ENCODE results near the gene SNED1.

Gene SNED1

DNA sequence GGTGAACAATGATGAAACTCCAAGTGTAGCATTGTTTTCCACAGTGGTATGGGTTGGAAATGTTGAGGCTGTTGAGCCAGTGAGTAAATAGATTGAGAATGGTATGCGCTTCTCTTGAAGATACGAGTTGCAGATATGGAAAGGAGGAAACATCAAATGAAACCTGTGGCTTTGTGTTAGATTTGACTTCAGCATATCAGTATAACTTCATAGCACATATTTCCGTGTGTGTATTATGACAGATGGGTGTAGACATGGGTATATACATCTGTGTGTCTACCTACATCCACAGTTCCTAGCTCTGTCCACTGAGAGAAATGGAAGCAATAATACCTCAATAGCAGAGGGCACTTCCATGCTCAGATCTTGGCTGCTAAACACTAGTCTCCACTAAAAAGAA, 8.0 kb downstream of the SNED1 start:
- no peak for DNase-seq (ENCODE audit: low read depth in 2 of 2)

DNA sequence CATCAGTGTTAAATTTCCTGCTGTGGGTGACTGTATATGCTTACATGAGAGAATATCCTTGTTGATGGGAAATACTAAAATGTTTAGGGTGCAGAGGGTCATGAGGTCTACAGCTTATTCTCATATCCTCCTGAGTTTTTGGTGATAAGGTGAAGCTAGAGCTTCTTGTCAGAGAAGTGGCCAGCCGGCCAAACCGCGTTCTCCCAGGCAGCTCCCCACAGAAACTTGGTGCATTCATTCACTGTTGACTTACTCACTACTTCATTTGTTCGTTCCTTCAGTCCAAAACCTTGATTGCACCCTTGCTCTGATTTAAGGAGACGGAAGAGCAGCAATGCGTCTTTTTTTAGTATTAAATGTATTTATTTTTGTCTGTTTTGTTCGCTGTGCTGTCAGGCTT, 8.7 kb downstream of the SNED1 start:
- no peak for DNase-seq (ENCODE audit: low read depth in 2 of 2)

DNA sequence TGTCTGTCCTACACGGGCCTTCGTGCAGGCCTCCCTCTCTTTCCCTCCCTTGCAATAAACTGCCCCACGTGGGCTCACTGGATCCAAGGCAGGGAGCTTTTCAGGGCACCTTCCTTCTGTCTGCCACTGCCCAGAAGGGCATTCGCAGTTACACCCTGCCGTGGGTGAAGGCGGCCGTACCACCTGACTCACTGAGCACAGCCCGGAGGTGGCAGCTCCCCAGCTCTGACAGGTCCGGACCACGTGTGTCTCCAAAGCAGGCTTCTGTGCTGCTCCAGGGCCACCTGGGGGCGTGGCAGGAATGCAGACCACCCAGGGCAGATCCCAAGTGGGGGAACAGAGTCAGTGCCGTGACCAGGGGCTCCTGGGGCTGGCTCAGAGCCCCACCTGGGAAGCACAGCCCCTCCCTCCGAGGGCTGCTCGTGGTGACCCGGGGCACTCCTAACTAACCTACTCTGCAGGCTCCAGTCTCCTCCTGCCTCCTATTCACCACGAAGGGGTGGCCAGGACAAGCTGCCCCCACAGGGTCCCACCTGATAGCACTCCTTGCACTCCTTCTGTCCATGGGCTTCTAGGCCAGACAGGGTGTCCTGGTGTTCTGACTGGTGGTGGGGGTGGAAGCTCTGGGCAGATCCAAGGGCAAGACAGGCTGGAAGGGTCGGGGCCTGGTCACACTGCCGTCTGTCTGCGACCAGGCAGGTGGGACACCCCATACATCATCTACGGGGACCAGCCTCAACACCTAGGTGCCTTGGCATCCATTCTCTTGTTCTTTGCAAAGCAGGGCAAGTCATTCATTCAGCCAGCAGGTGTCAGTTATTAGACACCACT, 9.7 kb downstream of the SNED1 start:
- no peak for DNase-seq (ENCODE audit: low read depth in 2 of 2)

DNA sequence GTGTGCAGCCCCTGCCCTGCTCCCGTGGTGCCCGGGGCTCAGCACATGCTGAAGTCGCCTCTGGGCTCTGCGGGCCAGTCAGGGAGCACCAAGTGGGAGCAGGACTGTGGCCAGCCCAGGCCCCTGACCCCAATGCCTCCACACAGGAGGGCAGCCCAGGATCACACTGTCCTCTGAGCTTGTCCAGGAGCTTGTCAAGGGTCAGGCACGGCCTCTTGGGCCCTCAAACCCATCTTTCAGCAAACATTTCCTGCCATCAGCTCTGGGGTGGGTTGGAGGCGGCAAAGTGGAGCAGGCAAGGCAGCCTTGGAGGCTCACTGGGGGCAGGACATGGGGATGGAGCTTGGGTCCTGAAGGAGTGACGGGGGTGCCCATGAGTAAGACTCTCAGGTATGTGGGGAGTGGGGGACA, 10.3 kb downstream of the SNED1 start:
- DNase-seq (ENCODE audit: low read depth in 2 of 2) = no peak

DNA sequence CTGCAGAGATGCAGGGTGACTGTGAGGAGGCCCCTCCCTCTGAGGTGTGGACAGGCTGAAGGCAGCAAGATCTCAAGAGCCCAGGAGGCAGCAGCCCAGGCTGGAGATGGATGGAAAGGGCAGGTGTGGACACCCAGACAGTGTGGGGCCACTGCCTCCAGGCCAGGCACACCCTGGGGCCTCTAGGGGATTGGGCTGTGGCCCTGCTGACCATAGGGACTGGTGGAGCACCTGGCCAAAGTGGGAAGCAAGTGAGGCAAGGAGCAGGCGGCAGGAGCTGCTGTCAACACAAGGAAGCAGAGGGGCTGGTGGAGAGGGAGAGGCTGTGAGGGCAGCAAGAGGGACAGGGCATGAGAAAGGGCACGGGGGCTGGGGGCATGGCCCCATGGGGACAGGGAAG, 10.8 kb downstream of the SNED1 start:
- no peak for DNase-seq (ENCODE audit: low read depth in 2 of 2)

GRCh38 chr2:241009601-241010530, 11.4 kb downstream of the SNED1 start:
- DNase-seq (ENCODE audit: low read depth in 2 of 2) = peak; percentile 54 to 55

DNA sequence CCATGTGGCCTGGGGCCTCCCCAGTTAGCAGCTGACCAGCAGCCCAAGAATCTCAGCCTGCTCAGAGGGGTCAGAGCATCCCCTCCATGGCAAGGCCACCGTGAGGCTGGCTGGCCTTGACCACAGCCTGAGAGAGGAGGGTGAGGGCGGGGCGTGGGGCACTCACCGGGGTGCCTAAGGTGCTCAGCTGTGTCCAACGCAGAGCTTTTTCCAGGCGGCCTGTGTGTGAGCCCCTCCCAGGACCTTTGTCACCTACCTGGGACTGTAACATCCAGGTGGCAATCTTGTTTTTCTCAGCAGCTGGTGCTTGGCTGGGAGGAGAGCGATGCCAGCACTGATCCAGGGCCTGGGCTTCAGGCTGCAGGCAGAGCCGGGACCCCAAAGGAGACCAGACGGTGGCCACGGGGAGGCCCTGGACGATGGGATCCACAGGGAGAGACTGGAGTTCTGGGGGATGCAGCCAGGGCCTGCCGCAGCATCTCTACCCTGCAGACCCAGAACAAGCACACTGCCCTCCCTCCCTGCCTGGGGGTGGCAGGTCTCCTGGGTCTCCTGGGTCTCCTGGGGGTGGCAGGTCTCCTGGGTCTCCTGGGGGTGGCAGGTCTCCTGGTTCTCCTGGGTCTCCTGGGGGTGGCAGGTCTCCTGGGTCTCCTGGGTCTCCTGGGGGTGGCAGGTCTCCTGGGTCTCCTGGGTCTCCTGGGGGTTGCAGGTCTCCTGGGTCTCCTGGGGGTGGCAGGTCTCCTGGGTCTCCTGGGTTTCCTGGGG, 12.3 kb downstream of the SNED1 start:
- no peak for DNase-seq (ENCODE audit: low read depth in 2 of 2)

DNA sequence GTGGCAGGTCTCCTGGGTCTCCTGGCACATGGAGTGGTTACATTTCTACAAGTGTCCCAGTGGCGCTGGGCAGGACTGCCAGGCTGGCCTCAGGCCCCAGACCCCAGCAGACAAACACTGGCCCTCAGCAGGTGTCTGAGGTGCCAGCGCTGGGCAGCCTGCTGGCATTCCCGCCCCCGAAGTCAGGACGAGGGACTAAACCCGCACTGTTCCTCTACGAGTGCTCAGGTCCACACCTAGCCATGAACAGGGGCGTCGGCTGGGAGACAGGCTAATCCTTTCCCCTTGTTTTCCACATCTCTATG, 12.8 kb downstream of the SNED1 start:
- no peak for DNase-seq (ENCODE audit: low read depth in 2 of 2)

DNA sequence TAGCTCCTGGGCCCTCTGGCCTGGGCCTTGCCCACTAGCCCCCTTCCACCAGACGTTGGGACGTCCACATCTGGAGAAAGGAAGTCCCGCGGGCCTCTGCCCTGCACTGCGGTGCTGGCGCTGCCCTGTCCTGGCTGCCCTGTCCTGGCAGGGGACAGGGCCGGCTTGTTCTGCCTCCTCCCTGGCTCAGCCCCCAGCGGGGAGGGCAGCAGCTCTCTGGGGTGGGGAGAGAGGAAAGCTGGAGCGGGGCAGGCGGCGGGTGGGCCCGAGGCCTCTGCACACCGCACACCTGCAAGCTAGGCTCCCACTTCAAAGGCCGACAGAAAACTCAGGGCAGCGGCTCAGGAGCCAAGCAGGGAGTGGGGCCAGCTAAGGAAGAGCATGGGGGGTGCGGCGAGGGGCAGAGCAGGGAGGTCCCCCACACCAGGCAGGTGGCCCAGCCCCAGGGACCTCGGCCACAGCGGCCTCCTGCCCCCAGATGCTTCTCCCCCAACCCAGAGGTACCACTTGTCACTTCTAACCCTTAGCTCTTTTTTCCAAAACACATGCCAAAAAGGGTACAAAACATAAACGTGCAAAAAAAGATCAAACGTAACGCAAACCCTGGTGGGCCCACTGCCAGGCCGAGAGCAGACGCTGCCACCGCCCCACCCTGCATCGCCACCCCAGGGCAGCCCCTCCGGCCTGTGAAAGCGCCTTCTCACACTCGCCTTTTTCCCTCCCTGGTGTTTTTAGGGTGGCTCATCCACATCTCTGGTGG, 13.5 kb downstream of the SNED1 start:
- DNase-seq (ENCODE audit: low read depth in 2 of 2) = no peak

DNA sequence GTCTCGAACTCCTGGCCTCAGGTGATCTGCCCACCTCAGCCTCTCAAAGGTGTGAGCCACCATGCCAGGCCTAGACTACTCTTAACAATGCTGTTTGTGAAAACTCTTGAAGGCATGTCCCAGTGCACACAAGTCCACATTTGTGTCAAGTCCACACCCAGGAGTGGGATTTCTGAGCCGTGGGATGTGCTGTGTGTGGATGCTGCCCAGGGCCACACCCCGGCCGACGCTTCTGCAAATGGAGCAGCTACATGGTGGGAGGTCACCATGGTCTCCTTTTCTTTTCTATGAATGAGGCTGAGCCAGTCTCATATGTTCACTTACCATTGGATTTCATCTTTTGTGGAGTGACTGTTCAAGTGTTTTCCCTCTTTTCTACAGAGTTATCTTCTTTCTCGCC, 15.8 kb downstream of the SNED1 start:
- no peak for DNase-seq (ENCODE audit: low read depth in 2 of 2)

DNA sequence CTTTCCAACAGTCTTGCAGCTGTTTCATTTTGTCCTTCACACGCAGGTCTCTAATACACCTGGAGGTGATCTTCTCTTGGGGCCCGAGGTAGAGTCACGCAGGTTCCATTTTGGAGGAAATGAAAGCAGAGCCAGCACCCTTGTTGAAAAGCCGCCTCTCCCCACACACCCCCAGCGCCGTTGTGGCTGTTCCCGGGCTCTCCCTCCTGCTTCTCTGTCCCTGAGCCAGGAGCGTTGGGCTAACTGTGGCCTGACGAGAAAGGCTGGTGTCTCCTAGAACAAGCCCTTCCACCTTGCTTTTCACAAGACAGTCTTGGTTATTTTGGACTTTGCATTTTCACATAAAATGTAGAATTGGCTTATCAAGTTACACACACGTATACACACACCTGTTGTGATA, 16.3 kb downstream of the SNED1 start:
- DNase-seq (ENCODE audit: low read depth in 2 of 2) = no peak

DNA sequence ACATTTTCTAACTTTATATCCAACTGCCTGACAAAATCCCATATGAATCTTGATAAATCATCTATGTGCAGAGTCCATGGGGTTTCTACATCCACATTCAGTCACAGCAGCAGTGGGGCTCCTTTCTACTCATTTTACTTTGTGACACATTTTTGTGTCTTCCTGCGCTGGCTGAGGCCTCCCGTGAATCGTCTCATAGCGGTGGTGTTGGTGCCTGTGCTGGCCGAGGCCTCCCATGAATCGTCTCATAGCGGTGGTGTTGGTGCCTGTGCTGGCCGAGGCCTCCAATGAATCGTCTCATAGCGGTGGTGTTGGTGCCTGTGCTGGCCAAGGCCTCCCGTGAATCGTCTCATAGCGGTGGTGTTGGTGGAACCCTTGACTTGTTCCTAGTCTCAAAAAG, 17.0 kb downstream of the SNED1 start:
- no peak for DNase-seq (ENCODE audit: low read depth in 2 of 2)

DNA sequence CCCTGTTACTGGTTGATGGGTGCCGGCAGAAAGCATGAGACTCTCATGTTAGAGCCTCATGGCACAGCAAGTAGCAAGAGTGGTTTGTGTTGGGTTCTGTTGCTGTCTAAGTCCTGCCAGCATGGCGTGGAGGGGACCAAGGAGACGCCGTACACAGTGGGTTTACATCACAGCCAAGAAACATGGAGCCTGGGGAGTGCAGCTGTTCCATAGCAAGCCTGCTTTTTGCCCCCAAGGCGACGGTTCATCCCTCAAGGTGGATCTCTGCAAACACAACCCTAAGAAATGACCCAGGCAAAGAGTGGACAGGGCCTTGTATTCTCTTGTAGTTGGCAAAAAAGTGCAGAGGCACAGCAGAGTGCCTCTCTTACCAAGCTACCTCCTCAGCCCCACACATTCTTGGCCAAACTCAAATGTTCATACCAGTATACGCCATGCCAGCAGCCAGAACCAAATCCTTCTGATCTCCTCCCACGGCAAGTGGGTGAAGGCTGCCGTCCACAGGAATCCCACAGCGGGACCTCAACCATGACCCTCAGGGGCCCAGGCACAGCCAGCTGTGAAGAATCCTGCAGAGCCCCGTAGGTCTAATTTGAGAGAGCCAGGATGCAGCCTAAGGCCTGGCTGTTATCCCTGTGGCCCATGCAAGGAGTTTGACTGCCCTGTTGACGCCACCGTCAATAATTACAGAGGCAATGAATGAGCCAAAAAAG, 19.0 kb downstream of the SNED1 start:
- DNase-seq (ENCODE audit: low read depth in 2 of 2) = no peak

DNA sequence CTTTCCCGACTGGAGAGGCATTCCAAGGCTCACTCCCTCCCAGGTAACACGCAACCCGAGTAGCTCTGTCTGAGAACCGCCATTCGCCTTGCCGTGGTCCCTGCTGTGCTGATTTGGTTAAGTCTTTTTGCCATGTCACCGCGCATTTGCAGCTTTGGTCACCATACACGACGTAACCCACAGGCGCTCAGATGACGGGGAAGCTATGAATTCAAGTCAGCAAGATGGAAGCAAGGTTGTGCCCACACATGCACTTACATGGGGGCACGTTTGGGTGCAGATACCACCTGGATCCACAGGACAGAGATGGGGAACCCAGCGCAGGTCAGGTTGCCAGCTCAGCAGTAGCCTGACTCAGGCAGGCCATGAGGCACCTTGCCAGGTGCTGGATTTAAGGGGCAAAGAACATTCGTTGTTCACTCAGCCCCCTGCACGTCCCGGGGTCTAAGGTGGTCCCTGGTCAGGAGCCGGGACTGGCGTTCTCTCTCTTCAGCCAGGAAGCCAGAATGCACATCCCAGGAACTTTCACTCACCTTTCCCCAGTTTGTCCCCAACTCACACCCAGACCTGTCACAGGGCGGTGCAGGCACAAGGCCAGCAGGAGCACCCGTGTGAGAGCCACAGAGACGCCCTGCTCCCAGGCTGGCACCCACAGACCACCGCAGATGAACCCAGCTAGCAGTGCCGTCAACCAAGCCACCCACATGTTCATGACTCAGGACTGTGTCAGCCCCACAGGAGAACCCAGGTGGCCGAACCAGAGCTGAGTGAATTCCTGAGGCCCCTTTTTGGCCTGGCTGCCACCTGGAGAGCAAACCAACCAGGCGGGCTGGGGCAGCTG, 19.9 kb downstream of the SNED1 start:
- DNase-seq (ENCODE audit: low read depth in 2 of 2) = no peak

DNA sequence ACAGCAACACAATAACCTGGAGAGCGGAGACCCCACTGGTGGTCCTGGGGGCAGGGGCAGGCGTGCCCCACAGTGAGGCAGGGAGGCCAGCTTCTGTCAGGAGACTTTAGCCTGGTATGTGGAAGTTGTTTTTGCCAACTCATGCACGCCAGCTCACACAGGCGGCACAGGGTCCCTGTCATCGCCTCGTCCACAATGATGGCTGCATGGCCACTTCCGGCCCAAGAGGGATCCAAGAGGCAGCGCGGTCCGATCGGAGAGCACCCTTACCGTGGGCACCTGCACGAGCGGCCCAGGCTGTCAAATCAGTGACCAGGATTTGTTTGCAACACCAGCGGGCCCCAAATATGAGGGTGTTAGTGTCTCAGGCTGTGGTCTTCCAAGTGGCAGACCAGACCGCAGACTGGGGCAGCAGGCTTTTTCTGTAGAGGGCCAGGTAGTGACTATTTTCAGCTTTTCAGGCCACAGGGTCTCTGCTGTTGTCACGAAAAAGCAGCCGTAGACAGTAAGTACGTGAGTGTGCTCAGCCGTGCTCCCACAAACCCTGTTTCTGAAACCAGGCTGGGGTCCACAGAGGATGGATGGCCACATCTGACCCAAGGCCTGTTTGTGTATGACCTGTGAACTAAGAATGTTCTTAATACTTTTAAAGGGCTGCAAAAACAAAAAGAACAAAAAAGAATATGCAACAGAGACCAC, 21.2 kb downstream of the SNED1 start:
- DNase-seq (ENCODE audit: low read depth in 2 of 2) = no peak

GRCh38 chr2:241020201-241020600, 21.8 kb downstream of the SNED1 start:
- no peak for DNase-seq (ENCODE audit: low read depth in 2 of 2)

GRCh38 chr2:241020629-241021190, 22.3 kb downstream of the SNED1 start:
- no peak for DNase-seq (ENCODE audit: low read depth in 2 of 2)

DNA sequence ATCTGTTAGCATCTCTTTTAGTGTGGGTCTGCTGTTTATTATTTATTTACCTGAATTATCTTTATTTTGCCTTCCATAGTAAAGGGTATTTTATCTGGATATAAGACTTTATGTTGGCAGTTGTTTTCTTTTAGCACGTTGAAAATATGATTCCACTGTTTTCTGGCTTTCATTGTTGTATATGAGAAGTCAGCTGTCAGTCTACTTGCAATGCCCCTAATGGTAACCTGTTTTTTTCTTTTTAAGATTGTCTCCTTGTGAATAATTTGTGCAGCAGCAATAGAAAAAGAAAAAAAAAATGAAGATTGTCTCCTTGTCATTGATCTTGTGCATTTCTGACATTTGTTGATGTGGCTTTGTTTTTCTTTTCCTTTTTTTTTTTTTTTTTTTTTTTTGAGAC, 27.2 kb downstream of the SNED1 start:
- DNase-seq (ENCODE audit: low read depth in 2 of 2) = no peak
